Mononuclear cell (primary cell): Measurements from ENCODE around the gene CFAP299. TPM values are rescaled to one million over a fixed set of nuclear protein-coding genes. Genes with fewer than 3 reads are reported as not detected.

Experiments used
- H3K27me3 ChIP-seq: 2 replicates; pipeline ENCODE4 v1.6.0; 2011; ENCODE audit warnings: low read length, control low read depth; ENCODE audit not compliant: insufficient read depth
- H3K4me1 ChIP-seq: 2 replicates; pipeline ENCODE4 v1.5.1; 2011; ENCODE audit warnings: mild to moderate bottlenecking, low read length, control low read depth; ENCODE audit not compliant: insufficient read depth
- H3K4me3 ChIP-seq: 2 replicates; pipeline ENCODE4 v1.5.1; 2011; ENCODE audit warnings: mild to moderate bottlenecking, low read length, moderate library complexity
- H3K9me3 ChIP-seq: 2 replicates; pipeline ENCODE4 v1.5.1; 2011; ENCODE audit warnings: low read depth, mild to moderate bottlenecking, control low read depth, low read length
- total RNA-seq: library from RNA; depleted of rRNA; stranded (reverse); fragments of >200 nt; gene quantifications from one replicate; pipeline ENCODE4 v1.2.3, GENCODE V29; 2012

Gene CFAP299
- total RNA-seq, 1 donor = 0.10 TPM

GRCh38 chr4:80587871-80588385, 252.4 kb downstream of the CFAP299 start:
- Histone ChIP-seq H3K4me3 (no peak overlapping the region), H3K4me1 (no peaks in the 10 kb centered on the region), H3K9me3 (no peaks in the 10 kb centered on the region), H3K27me3 (no peaks in the 10 kb centered on the region)

GRCh38 chr4:80592950-80593349, 257.4 kb downstream of the CFAP299 start:
- Histone ChIP-seq H3K27me3 (no peaks in the 10 kb centered on the region), H3K4me3 (no peak overlapping the region), H3K4me1 (no peaks in the 10 kb centered on the region), H3K9me3 (no peaks in the 10 kb centered on the region)

- H3K4me1 ChIP-seq = no peaks in the 10 kb centered on the region
- H3K27me3 ChIP-seq = no peaks in the 10 kb centered on the region
- no peaks in the 10 kb centered on the region for H3K9me3 ChIP-seq
- no peak overlapping the region for H3K4me3 ChIP-seq
These were observed 259.2 kb downstream of the CFAP299 start for GRCh38 chr4:80594701-80595100.

GRCh38 chr4:80608281-80608980, 272.9 kb downstream of the CFAP299 start:
- H3K4me1 ChIP-seq = no peaks in the 10 kb centered on the region
- H3K27me3 ChIP-seq = no peaks in the 10 kb centered on the region
- H3K9me3 ChIP-seq = no peaks in the 10 kb centered on the region
- no peak overlapping the region for H3K4me3 ChIP-seq

GRCh38 chr4:80610199-80610598, 274.7 kb downstream of the CFAP299 start:
- H3K4me1 ChIP-seq = no peaks in the 10 kb centered on the region
- no peaks in the 10 kb centered on the region for H3K27me3 ChIP-seq
- H3K4me3 ChIP-seq = no peak overlapping the region
- no peaks in the 10 kb centered on the region for H3K9me3 ChIP-seq

GRCh38 chr4:80610845-80611677, 275.5 kb downstream of the CFAP299 start:
- Histone ChIP-seq H3K9me3 (no peaks in the 10 kb centered on the region), H3K27me3 (no peaks in the 10 kb centered on the region), H3K4me3 (no peak overlapping the region), H3K4me1 (no peaks in the 10 kb centered on the region)

- no peaks in the 10 kb centered on the region for H3K27me3 ChIP-seq
These were observed 276.1 kb downstream of the CFAP299 start for GRCh38 chr4:80611678-80611979.

GRCh38 chr4:80613470-80613869, 277.9 kb downstream of the CFAP299 start:
- Histone ChIP-seq H3K4me1 (no peaks in the 10 kb centered on the region), H3K9me3 (no peaks in the 10 kb centered on the region), H3K27me3 (no peaks in the 10 kb centered on the region), H3K4me3 (no peak overlapping the region)

More at GRCh38 chr4:80611678-80611979, 276.1 kb downstream of the CFAP299 start:
- no peaks in the 10 kb centered on the region for H3K9me3 ChIP-seq
- H3K4me1 ChIP-seq = no peaks in the 10 kb centered on the region
- H3K4me3 ChIP-seq = no peak overlapping the region

GRCh38 chr4:80614319-80614718, 278.8 kb downstream of the CFAP299 start:
- no peaks in the 10 kb centered on the region for H3K9me3 ChIP-seq
- H3K27me3 ChIP-seq = no peaks in the 10 kb centered on the region
- H3K4me3 ChIP-seq = no peak overlapping the region
- H3K4me1 ChIP-seq = no peaks in the 10 kb centered on the region

GRCh38 chr4:80615099-80615498, 279.6 kb downstream of the CFAP299 start:
- H3K4me3 ChIP-seq = no peak overlapping the region
- no peaks in the 10 kb centered on the region for H3K9me3 ChIP-seq
- no peaks in the 10 kb centered on the region for H3K4me1 ChIP-seq
- no peaks in the 10 kb centered on the region for H3K27me3 ChIP-seq

- Histone ChIP-seq H3K4me1 (no peaks in the 10 kb centered on the region), H3K9me3 (peaks cover 6% of the 10 kb centered on the region), H3K4me3 (no peak overlapping the region), H3K27me3 (no peaks in the 10 kb centered on the region)
These were observed 283.6 kb downstream of the CFAP299 start for GRCh38 chr4:80619070-80619674.

GRCh38 chr4:80631861-80632260, 296.3 kb downstream of the CFAP299 start:
- Histone ChIP-seq H3K4me3 (no peak overlapping the region), H3K27me3 (no peaks in the 10 kb centered on the region), H3K9me3 (no peaks in the 10 kb centered on the region), H3K4me1 (no peaks in the 10 kb centered on the region)

GRCh38 chr4:80637190-80637589, 301.7 kb downstream of the CFAP299 start:
- no peaks in the 10 kb centered on the region for H3K4me1 ChIP-seq
- H3K9me3 ChIP-seq = no peaks in the 10 kb centered on the region
- H3K4me3 ChIP-seq = no peak overlapping the region
- no peaks in the 10 kb centered on the region for H3K27me3 ChIP-seq

GRCh38 chr4:80646061-80646460, 310.5 kb downstream of the CFAP299 start:
- Histone ChIP-seq H3K4me1 (no peaks in the 10 kb centered on the region), H3K4me3 (no peak overlapping the region), H3K27me3 (peaks cover 4% of the 10 kb centered on the region), H3K9me3 (no peaks in the 10 kb centered on the region)

- Histone ChIP-seq H3K4me3 (no peak overlapping the region), H3K9me3 (no peaks in the 10 kb centered on the region), H3K27me3 (peaks cover under 1% of the 10 kb centered on the region), H3K4me1 (no peaks in the 10 kb centered on the region)
These were observed 320.1 kb downstream of the CFAP299 start for GRCh38 chr4:80655662-80656061.
